B cell (primary cell): ENCODE results near the gene CWF19L1. TPM values are rescaled to one million over a fixed set of nuclear protein-coding genes. Genes with fewer than 3 reads are reported as not detected.

ENCODE experiments used
- ATAC-seq: fragments of 200-7000 bp; cut with Tn5 transposase; one replicate; pipeline ENCODE4 v1.10.0; 2021; ENCODE audit warnings: low read depth, mild to moderate bottlenecking, moderate number of reproducible peaks, moderate library complexity
- CTCF ChIA-PET: fragments of 350-600 bp; sonication (Branson Sonifier 250); formaldehyde crosslinking; loops from one replicate; lab custom pipeline; 2021; ENCODE audit warnings: antibody characterized with exemption, inconsistent platforms; lab: Charles Lee
- POLR2A ChIA-PET: fragments of 350-600 bp; sonication (Branson Sonifier 250); formaldehyde crosslinking; loops from one replicate; lab custom pipeline; 2021; ENCODE audit warnings: antibody characterized with exemption; lab: Charles Lee
- DNase-seq: peaks from one replicate; pipeline ENCODE4 v3.0.0; 2013
- H2AFZ ChIP-seq: 2 replicates; pipeline ENCODE4 v1.6.1; 2012; ENCODE audit warnings: mild to moderate bottlenecking, low read depth, low read length; ENCODE audit not compliant: insufficient read depth, poor library complexity, severe bottlenecking
- H3K27ac ChIP-seq, 2 donors: 1 replicate in 1 of 2; 2 replicates in 1 of 2; pipeline ENCODE4 v1.5.1; 2012 to 2013; ENCODE audit warnings: low read length in 2 of 2, mild to moderate bottlenecking in 2 of 2, moderate library complexity in 1 of 2
- H3K27me3 ChIP-seq, 4 experiments: fragments of 200-600 bp in 1 of 4; sonication (generic) in 1 of 4; replicated peaks in 1 of 4; 1 replicate in 2 of 4; 2 replicates in 2 of 4; pipeline versions ENCODE4 v1.6.1 to v1.7.0; 2013 to 2016; ENCODE audit warnings: low read length in 3 of 4, mild to moderate bottlenecking in 2 of 4, mixed read lengths in 1 of 4, moderate library complexity in 1 of 4; ENCODE audit not compliant: insufficient read depth in 4 of 4, control insufficient read depth in 3 of 4; ENCODE audit errors: control extremely low read depth in 1 of 4
- H3K36me3 ChIP-seq, 2 experiments: replicated peaks in 1 of 2; 1 replicate in 1 of 2; 2 replicates in 1 of 2; pipeline versions ENCODE4 v1.6.1 to v1.7.1; 2013; ENCODE audit warnings: low read length in 1 of 2; ENCODE audit not compliant: insufficient read depth in 2 of 2, control insufficient read depth in 1 of 2; ENCODE audit errors: control extremely low read depth in 1 of 2, extremely low read depth in 1 of 2
- H3K4me1 ChIP-seq, 2 donors: fragments of 200-600 bp in 1 of 2; sonication (generic) in 1 of 2; 1 replicate in 1 of 2; 2 replicates in 1 of 2; pipeline versions ENCODE4 v1.5.1 to v1.6.1; 2013 to 2017; ENCODE audit warnings: low read length in 2 of 2; ENCODE audit not compliant: control insufficient read depth in 2 of 2, insufficient read depth in 2 of 2
- H3K4me2 ChIP-seq: replicated peaks from 2 replicates; pipeline ENCODE3; 2012; ENCODE audit warnings: mild to moderate bottlenecking, low read depth, low read length; ENCODE audit not compliant: poor library complexity, severe bottlenecking
- H3K4me3 ChIP-seq, 5 experiments: fragments of 200-600 bp in 1 of 5; sonication (generic) in 1 of 5; 1 replicate in 3 of 5; 2 replicates in 2 of 5; pipeline versions ENCODE4 v1.5.1 to v1.7.0; 2011 to 2016; ENCODE audit warnings: low read length in 4 of 5, mild to moderate bottlenecking in 4 of 5, low read depth in 2 of 5, control low read depth in 1 of 5, moderate library complexity in 1 of 5; ENCODE audit not compliant: insufficient read depth in 1 of 5; ENCODE audit errors: control extremely low read depth in 1 of 5, extremely low read depth in 1 of 5
- H3K79me2 ChIP-seq: fragments of 200-600 bp; sonication (generic); one replicate; pipeline ENCODE4 v1.6.0; 2016; ENCODE audit warnings: low read length; ENCODE audit not compliant: control insufficient read depth, insufficient read depth
- H3K9ac ChIP-seq: fragments of 200-600 bp; sonication (generic); 2 replicates; pipeline ENCODE4 v1.6.1; 2017; ENCODE audit warnings: mild to moderate bottlenecking, low read length, moderate library complexity
- H3K9me3 ChIP-seq, 3 donors: one replicate each; pipeline versions ENCODE4 v1.6.1 to v1.7.1; 2013; ENCODE audit warnings: low read length in 2 of 3; ENCODE audit not compliant: control insufficient read depth in 2 of 3, insufficient read depth in 1 of 3; ENCODE audit errors: control extremely low read depth in 1 of 3
- H4K20me1 ChIP-seq: 2 replicates; pipeline ENCODE4 v1.6.0; 2012; ENCODE audit warnings: mild to moderate bottlenecking, low read length; ENCODE audit not compliant: insufficient read depth, control insufficient read depth, poor library complexity, severe bottlenecking
- H3K27ac Mint-ChIP-seq: one replicate; pipeline ENCODE4 v1.8.0; 2021; ENCODE audit warnings: mixed read lengths
- H3K27me3 Mint-ChIP-seq: one replicate; pipeline ENCODE4 v1.8.0; 2021; ENCODE audit warnings: mixed read lengths
- H3K4me1 Mint-ChIP-seq: one replicate; pipeline ENCODE4 v1.8.0; 2021; ENCODE audit warnings: mixed read lengths
- H3K4me3 Mint-ChIP-seq: one replicate; pipeline ENCODE4 v1.8.0; 2021; ENCODE audit warnings: mixed read lengths
- H3K9me3 Mint-ChIP-seq: one replicate; pipeline ENCODE4 v1.8.0; 2022; ENCODE audit warnings: mixed read lengths; ENCODE audit not compliant: insufficient read depth
- EZH2 ChIP-seq: IDR thresholded peaks from 2 replicates; pipeline ENCODE4 v1.6.1; 2012; ENCODE audit warnings: borderline replicate concordance, low read depth, mild to moderate bottlenecking, moderate library complexity, low read length; ENCODE audit not compliant: insufficient read depth, poor library complexity, severe bottlenecking
- WGBS: methylation state at CpG from one replicate; pipeline ENCODE4 v1.1.5; 2013; ENCODE audit warnings: missing lambda C conversion rate; ENCODE audit not compliant: insufficient coverage; 5-methylcytosine and 5-hydroxymethylcytosine counted together
- intact Hi-C: fragments of 100-400 bp; cut with micrococcal nuclease; formaldehyde crosslinking; loops from one replicate; pipeline ENCODE4 v1.10.0; 2022
- polyA plus RNA-seq: library from polyadenylated mRNA; depleted of rRNA; stranded (reverse); fragments of >200 nt; gene quantifications from 2 replicates; pipeline ENCODE4 v1.2.3, GENCODE V29; 2012
- total RNA-seq, 2 donors: library from RNA; stranded (reverse); fragments of 120-200 nt in 1 of 2; gene quantifications; 1 replicate in 1 of 2; 2 replicates in 1 of 2; pipeline versions ENCODE4 v1.2.3 to v1.2.4, GENCODE V29; 2013 to 2022
- TF ChIP-seq, protein P1 (sequence below): fragments of 200-600 bp; IDR thresholded peaks from one replicate; pipeline ENCODE4 v1.8.0; 2022; ENCODE audit warnings: antibody characterized with exemption, mild to moderate bottlenecking

Gene CWF19L1
- total and polyA plus RNA-seq, 2 donors (not counting 1 experiment from before 2014, with no cell fraction given), result 24.1 to 48.3 TPM

DNA sequence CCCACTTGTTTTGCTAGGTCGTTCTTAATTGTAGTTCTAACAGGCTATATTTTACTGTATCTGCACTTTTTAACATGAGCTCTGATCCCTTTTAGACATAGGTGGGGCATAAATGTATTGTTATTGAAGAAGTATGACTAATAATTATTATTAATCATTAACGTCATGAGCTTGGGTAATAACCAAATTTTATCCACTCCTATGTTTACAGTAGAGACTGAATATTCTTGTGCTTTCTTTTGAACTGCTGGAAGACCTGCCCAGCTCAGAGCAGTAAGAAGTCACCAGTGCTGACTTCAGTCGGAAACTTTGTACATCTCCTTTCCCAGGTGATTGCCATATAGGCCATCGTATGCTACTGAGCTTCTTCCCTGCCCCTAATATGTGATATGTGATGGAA, 43.9 kb upstream of the CWF19L1 start:
- H3K79me2 ChIP-seq, result no peaks in the 10 kb centered on the region
- no peak overlapping the region for H3K9ac ChIP-seq
- Mint-ChIP-seq H3K27ac (no peak overlapping the region), H3K9me3 (no peaks in the 10 kb centered on the region), H3K4me3 (no peak overlapping the region), H3K27me3 (peaks cover 69% of the 10 kb centered on the region), H3K4me1 (no peaks in the 10 kb centered on the region)
- ChIA-PET CTCF (interaction anchor here (1.1 to 1.5 kb wide), 3 partner anchors 27 to 118 kb away, joined by 3 to 6 read pairs (median 3); no protein-coding TSS in a partner anchor), POLR2A (no interaction called here)
- 100% methylated on average over 1 of the region's 4 CpGs for WGBS
- H4K20me1 ChIP-seq, result no peaks in the 10 kb centered on the region
- intact Hi-C loops, result no loop called here
- DNase-seq (no peak), ATAC-seq (no peak)
- no peaks in the 10 kb centered on the region for H3K4me1 ChIP-seq
- TF ChIP-seq, protein P1, sequence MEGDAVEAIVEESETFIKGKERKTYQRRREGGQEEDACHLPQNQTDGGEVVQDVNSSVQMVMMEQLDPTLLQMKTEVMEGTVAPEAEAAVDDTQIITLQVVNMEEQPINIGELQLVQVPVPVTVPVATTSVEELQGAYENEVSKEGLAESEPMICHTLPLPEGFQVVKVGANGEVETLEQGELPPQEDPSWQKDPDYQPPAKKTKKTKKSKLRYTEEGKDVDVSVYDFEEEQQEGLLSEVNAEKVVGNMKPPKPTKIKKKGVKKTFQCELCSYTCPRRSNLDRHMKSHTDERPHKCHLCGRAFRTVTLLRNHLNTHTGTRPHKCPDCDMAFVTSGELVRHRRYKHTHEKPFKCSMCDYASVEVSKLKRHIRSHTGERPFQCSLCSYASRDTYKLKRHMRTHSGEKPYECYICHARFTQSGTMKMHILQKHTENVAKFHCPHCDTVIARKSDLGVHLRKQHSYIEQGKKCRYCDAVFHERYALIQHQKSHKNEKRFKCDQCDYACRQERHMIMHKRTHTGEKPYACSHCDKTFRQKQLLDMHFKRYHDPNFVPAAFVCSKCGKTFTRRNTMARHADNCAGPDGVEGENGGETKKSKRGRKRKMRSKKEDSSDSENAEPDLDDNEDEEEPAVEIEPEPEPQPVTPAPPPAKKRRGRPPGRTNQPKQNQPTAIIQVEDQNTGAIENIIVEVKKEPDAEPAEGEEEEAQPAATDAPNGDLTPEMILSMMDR, result no peak
- TF ChIP-seq EZH2, result no peak
- peaks cover 0 to 24% (median 10%) of the 10 kb centered on the region in 4 experiments for H3K27me3 ChIP-seq
- H2AFZ ChIP-seq, result no peak overlapping the region
- H3K27ac ChIP-seq, result no peak overlapping the region
- no peak overlapping the region for H3K4me3 ChIP-seq
- no peaks in the 10 kb centered on the region for H3K36me3 ChIP-seq
- no peaks in the 10 kb centered on the region for H3K9me3 ChIP-seq
- no peak overlapping the region for H3K4me2 ChIP-seq

DNA sequence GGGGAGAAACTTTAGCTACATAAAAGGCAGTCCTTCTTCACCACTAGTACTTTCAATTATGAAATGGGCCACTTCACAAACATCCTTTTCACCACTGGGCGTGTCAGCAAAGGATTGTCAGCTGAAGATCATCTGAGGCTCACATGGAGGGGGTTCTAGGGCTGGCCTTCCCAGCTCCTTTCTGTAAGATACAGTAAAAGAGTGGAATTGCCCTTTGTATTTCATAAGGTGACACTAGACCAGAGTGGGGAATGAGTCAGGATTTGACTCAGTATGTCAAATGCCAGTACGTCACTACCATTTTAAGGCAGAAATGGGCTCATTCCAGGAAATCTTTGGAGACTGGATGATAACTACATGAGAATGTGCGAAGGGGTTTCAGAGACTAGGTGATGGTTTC, 40.2 kb upstream of the CWF19L1 start:
- H3K9me3 ChIP-seq, result no peaks in the 10 kb centered on the region
- H3K79me2 ChIP-seq, result no peaks in the 10 kb centered on the region
- no peaks in the 10 kb centered on the region for H3K4me1 Mint-ChIP-seq
- no peak overlapping the region for H3K4me3 Mint-ChIP-seq
- ChIA-PET CTCF (no interaction called here), POLR2A (no interaction called here)
- H3K9ac ChIP-seq, result no peak overlapping the region
- H3K36me3 ChIP-seq, result no peaks in the 10 kb centered on the region
- no peak overlapping the region for H3K27ac Mint-ChIP-seq
- peaks cover 0 to 18% (median 9%) of the 10 kb centered on the region in 4 experiments for H3K27me3 ChIP-seq
- H3K9me3 Mint-ChIP-seq, result no peaks in the 10 kb centered on the region
- no peak overlapping the region for H3K4me3 ChIP-seq
- no peak for DNase-seq
- ATAC-seq, result no peak
- no peaks in the 10 kb centered on the region for H4K20me1 ChIP-seq
- H3K4me1 ChIP-seq, result peaks cover 0 to 3% of the 10 kb centered on the region in 2 donors
- H2AFZ ChIP-seq, result no peak overlapping the region
- H3K27ac ChIP-seq, result no peak overlapping the region
- 100% methylated on average over 2 of the region's 3 CpGs for WGBS
- no peak overlapping the region for H3K4me2 ChIP-seq
- intact Hi-C loops, result no loop called here
- no peak for TF ChIP-seq EZH2
- TF ChIP-seq, protein P1, result no peak
- H3K27me3 Mint-ChIP-seq, result peaks cover 63% of the 10 kb centered on the region
